Hepatic stellate cell (primary cell): ENCODE data around the gene RNU6-9.
A peak's percentile ranks its signal among the peaks of the same experiment; 100 is the strongest.
"Not testable (repeated sequence)": the region's sequence is repeated elsewhere in the genome, so short reads cannot be mapped to it uniquely, and the experiment has no call there.

Experiments used
- DNase-seq: peaks from one replicate; pipeline ENCODE4 v3.0.0; 2011; ENCODE audit warnings: low spot score

Gene RNU6-9

DNA sequence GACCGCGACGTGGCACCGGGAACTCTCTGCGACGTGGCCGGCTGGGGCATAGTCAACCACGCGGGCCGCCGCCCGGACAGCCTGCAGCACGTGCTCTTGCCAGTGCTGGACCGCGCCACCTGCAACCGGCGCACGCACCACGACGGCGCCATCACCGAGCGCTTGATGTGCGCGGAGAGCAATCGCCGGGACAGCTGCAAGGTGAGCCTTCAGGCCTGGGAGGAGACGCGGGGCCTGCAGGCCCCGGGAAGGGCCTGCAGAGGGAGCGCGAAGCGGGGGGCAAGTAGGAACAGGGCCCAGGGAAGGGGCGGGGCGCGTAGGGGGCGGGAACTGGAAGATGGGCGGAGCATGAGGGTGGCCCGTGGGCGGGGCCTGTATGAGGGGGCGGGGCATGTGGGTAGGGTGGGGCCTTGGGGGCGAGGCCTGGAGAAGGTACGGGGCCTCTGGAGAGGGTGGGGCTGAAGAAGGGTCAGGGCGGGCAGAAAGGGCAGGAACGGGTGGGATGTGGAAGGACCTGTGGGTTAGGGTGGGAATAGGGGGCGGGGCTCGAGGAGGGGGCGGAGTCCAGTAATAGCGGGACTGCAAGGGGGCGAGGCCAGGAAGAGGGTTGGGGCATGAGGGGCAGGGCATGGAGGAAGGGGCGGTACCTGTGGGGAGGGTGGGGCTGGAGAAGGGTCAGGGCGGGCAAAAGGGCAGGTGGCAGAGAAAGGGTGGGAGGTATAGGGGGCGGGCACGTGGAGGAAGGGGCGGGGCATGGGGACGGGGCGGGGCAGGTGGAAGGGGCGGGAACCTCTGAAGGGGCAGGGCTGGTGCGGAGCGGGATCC lies 31.3 kb upstream of the RNU6-9 start:
- DNase-seq: peak; percentile 63

- DNase-seq: peak; percentile 84
These were observed 30.5 kb upstream of the RNU6-9 start for GRCh38 chr19:862581-863314.

- no peak for DNase-seq
These were observed 30.0 kb upstream of the RNU6-9 start for GRCh38 chr19:863315-863620.

DNA sequence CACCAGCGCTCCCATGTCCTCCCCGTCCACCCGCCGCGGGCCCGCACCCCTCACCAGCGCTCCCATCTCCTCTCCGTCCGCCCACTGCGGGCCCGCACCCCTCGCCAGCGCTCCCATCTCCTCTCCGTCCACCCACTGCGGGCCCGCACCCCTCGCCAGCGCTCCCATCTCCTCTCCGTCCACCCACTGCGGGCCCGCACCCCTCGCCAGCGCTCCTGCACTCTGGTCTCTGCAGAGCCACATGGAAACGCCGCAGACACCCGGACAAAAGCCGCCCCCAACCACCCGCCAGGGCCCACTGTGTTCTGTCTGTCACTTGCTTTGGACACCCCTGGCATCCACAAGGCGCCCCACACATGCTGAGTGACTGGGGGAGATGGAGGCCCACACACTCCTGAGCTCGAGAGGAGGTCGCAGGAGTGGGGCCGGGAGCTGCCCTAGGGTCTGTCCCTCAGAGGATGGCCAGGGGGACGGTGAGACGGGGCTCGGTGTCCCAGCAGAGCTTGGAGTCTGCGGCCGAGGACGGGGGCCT lies 26.4 kb upstream of the RNU6-9 start:
- no peak for DNase-seq

- no peak for DNase-seq
These were observed 25.9 kb upstream of the RNU6-9 start for GRCh38 chr19:867301-867793.

DNA sequence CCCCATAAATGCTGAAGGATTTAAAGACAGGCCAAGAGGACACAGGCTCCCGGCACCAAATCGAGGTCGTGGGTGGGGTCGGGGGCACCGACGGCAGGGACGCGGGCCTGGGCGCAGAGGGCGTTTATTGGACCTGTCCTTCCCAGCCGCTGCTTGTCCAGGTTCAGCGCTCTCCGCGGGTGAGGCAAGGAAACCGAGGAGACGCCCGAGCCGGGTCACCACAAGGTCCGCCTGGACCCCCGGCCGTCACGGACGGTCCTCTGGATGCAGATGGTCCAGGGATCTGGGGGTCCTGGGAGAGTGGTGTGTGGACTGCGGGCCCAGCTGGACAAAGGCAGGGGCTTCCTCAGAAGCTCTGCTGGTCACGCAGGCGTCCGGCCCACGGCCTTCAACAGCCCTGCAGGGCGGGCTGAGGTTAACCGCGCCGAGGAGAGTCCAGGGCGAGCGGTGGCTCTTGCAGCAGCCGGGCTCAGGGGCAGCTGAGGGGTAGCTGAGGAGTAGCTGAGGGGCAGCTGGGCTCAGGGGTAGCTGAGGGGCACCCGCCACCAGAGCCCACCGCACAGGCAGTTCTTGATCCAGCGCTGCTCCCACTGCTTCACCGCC lies 25.3 kb upstream of the RNU6-9 start:
- DNase-seq: no peak

DNA sequence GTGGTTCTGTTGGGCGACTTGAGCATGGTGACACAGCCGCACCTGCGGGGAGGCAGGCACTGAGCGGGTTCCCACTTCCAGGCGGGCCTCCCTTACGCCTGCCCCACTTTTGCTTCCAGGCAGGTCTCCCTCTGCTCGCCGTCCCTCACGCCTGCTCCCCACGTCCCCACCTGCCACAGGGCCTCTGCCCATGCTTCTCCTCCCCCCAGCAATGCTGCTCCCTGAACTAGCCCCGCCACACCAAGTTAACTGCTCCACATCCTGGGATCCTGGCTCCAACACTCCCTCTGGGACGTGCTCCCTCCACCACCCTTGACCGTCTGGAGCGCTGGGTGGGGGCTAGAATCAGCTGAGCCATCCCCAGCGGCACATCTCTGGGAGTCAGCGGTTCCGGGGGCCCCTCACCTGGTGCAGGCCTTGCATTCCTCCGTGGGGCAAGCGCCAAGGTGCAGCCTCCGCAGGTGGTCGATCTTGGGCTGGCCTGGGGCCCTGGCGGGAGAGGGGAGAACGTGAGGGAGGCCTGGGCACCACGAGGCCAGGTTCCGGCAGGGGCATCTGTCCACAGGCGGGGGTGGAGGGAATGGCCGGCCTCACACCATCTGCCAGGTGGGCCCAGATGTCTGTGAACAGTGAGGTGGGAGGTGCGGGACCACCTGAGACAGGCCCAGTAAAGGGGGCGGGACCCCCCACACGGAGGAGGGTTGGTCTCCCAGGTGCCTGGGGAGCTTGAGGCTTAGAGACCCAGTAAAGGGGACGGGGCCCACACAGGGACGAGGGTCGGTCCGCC lies 24.6 kb upstream of the RNU6-9 start:
- DNase-seq: no peak

GRCh38 chr19:869245-870177 lies 23.8 kb upstream of the RNU6-9 start:
- peak; percentile 86 for DNase-seq

DNA sequence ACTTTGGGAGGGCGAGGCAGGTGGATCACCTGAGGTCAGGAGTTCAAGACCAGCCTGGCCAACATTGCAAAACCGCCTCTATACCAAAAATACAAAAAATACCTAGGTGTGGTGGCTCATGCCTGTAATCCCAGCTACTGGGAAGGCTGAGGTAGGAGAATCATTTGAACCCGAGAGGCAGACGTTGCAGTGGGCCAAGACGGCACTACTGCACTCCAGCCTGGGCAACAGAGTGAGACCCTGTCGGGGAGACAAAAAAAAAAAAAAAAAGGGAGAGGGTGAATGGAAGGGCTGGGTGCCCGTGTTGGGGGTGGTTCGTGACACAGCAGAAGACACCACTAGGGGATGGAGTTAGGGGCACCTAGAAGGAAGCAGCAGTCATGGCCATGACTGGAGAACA lies 23.0 kb upstream of the RNU6-9 start:
- no peak for DNase-seq

DNA sequence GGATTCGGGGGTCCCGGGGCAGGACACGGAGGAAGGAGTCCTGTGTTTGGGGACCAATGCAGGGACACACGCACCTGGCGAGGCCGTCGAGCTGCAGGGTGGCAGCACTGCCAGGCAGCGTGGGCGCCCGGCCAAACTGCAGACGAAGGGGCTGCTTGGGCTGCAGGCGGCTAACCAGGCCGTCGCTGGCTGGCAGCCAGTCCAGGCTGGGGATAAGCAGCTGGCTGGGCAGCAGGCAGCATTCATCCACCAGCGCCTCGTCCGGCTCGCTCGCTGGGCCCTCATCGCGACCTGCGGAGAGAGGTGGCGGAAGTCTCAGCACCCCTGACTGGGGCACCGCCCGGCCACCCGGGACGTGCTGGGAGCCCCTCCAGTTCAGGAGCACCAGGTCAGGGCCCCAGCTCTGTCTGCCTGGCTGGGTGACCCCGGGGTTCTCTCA lies 22.3 kb upstream of the RNU6-9 start:
- no peak for DNase-seq

DNA sequence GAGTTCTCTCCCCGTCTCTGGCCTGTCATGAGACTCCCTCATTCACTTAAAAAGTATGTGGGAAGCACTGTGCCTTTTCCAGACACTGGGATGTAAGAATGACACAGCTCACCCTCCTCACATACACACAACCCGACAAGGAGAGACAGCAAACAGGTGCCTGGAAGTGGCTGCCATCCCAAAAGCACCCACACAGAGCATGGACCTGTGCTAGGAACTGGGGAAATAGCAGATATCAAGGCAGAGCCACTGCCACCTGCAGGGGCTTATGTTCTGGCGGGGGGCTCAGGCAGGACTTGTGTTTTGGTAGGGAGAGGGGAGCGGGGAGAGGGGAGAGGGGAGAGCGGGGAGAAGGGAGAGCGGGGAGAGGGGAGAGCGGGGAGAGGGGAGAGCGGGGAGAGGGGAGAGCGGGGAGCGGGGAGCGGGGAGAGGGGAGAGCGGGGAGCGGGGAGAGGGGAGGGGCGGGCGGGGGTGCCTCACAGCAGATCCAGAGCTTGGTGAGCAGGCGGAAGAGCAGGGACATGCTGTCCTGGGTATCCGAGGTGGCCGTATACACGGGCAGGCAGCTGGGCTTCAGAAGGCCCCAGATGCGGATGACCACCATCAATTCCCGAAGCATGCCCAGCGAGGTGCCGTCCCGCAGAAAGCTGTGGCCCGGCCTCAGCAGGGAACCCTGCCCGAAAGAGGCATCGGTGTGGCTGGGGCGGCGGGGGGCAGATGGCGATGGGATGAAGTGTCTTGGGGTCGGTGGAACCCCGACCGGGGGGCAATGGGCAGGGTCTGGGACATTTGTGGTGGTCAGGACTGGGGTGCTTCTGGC lies 21.6 kb upstream of the RNU6-9 start:
- DNase-seq: peak; percentile 40

DNA sequence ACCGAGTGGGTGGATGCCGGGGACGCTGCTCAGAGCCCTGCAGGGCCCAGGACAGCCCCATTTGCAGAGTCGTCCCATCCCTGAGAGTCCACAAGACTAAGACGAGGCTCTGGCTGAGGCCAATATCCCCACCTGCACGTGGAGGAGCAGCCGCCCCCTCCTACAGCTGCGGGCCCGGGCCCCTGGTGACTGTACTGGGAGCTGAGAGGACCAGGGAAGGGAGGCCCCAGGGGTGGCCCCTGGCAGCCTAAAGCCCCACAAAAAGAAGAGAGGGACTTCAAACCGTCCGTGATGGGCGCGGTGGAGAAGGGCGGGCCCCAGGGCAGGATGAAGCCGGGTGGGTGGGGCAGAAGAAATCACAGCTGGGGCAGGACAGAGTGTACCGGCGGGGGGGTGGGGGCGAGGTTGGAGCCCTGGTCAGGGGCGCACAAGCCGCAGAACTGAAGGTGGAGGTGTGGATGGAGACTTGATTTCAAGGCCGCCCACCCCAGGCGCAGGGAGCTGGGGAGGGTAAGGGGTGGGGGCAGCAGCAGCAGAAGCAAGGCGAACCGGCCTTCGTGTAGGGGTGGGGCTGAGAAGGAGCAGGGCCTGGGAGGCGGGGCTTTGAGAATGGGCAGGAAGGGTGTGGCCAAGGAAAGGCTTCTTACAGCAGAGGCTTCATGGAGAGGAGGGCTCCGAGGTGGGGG lies 20.9 kb upstream of the RNU6-9 start:
- DNase-seq: no peak

- peak; percentile 54 for DNase-seq
These were observed 20.2 kb upstream of the RNU6-9 start for GRCh38 chr19:873084-873483.

DNA sequence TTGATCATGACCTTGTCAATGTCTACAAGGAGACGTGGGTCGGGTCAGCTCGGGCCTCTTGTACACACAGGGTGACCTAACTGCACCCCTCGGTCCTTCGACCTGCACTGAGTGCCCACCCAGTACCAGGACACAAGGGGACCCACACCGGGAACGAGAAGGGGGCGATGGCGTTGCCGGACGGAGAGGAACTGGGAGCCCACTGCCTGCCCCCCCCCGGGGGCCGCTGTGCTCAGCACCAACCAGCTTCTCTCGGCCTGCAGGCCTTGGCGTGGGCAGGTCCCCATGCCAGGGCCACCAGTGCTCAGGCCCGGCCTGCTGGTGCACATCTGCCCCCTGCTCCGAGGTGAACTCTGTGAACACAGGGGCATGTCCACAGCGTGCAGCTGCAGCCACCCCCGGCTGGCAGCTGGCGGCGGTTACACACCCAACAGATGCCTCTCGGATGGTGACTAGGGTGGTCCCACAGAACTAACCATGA lies 19.7 kb upstream of the RNU6-9 start:
- DNase-seq: no peak

DNA sequence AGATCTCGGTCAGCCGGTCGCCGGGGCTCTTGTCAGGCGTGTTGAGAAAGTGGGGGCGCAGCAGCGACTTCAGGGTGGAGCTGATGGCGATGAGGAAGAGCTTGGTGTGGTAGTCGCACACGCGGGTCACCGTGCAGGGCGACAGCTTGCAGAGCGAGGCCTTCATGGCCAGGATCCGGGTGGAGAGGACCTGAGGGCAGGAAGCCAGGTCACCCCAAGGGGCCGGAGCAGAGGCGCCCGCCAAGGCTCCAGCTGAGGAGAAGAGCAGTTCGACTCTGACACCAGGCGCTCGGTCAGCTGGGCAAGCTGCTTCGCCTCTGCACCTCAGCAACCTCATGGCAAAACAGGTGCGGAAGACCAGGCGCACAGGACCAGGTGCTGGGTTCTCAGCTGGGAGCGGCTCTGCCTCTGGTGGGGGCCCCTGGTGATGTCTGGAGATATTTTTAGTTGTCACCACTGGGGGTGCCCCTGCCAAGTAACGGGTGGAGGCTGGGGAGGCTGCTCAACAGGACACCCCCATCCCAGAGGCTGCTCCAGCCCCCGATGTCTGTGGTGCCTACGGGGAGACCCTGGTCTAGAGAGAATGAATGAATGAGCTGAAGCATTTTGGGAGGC lies 17.9 kb upstream of the RNU6-9 start:
- DNase-seq: no peak

DNA sequence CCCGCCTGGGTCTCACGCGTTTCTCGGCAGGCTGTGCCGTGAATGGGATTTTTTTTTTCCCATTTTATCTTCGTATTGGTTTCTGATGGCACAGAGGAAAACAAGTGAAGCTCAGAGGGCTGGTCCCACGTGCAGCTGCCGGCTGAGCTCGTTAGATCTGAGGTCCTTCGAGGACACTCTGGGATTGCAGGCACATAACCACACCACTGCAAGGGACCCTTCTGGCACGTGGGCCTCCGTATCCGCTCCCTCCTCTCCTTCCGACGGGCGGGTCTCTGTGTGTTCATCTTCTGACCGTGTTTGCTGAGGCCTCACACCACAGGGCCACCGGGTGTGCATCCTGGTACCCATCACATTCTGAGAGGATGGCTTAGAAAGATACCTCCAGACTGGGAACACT lies 17.2 kb upstream of the RNU6-9 start:
- no peak for DNase-seq

DNA sequence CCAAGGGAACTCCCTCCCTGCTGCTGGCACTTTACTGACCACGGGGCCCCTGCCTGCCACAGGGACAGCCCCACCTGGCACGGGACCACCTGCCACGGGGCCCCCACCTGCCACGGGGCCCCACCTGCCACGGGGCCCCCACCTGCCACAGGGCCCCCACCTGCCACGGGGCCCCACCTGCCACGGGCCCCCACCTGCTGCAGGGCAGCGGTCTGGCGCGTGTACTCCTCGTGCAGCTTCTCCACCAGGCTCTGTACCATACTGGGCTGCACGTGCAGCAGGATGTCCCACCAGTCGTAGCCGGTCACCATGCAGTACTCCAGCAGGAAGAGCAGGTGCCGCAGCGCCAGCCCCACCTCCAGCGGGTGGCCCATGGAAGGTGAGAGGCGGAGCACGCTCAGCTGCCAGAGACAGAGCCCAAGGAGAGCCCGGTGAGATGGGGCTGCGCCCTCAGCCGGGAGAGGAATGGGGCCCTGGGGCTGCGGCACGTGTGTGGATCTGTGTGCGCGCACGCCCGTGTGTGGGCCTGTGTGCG lies 16.4 kb upstream of the RNU6-9 start:
- DNase-seq: no peak

GRCh38 chr19:877992-878660 lies 15.2 kb upstream of the RNU6-9 start:
- DNase-seq: not testable (repeated sequence)
